CD8-positive, alpha-beta memory T cell (primary cell): ENCODE data around the gene MID1. TPM values are rescaled to one million over a fixed set of nuclear protein-coding genes. Genes with fewer than 3 reads are reported as not detected.

Experiments
- CTCF ChIA-PET: fragments of 350-600 bp; sonication (Branson Sonifier 250); formaldehyde crosslinking; loops from one replicate; lab custom pipeline; 2021; ENCODE audit warnings: antibody characterized with exemption; lab: Charles Lee
- POLR2A ChIA-PET: fragments of 350-600 bp; sonication (Branson Sonifier 250); formaldehyde crosslinking; loops from one replicate; lab custom pipeline; 2021; ENCODE audit warnings: antibody characterized with exemption; lab: Charles Lee
- DNase-seq, 5 donors: peaks; one replicate each; pipeline versions ENCODE4 v3.0.0 to v3.0.0-alpha.2; 2020 to 2022; ENCODE audit warnings: mixed read lengths in 1 of 5
- H3K27ac ChIP-seq: one replicate; pipeline ENCODE4 v1.7.0; 2013; ENCODE audit warnings: low read depth, mild to moderate bottlenecking, low read length, moderate library complexity
- H3K27me3 ChIP-seq: 2 replicates; pipeline ENCODE4 v1.7.0; 2013; ENCODE audit warnings: low read length, mild to moderate bottlenecking; ENCODE audit not compliant: insufficient read depth, poor library complexity, severe bottlenecking
- H3K36me3 ChIP-seq: 2 replicates; pipeline ENCODE4 v1.7.0; 2013; ENCODE audit warnings: mild to moderate bottlenecking, low read length, moderate library complexity; ENCODE audit not compliant: insufficient read depth
- H3K4me1 ChIP-seq: 2 replicates; pipeline ENCODE4 v1.7.0; 2013; ENCODE audit warnings: mild to moderate bottlenecking, low read length, moderate library complexity; ENCODE audit not compliant: insufficient read depth
- H3K4me3 ChIP-seq: 2 replicates; pipeline ENCODE4 v1.7.0; 2013; ENCODE audit warnings: mild to moderate bottlenecking, low read length
- H3K9me3 ChIP-seq: 2 replicates; pipeline ENCODE4 v1.7.0; 2013; ENCODE audit warnings: mild to moderate bottlenecking, low read length
- H3K27ac Mint-ChIP-seq, 8 donors: one replicate each; pipeline ENCODE4 v1.8.0; 2020 to 2021; ENCODE audit warnings: mixed read lengths in 8 of 8, mild to moderate bottlenecking in 6 of 8, inconsistent platforms in 3 of 8, moderate library complexity in 3 of 8
- H3K27me3 Mint-ChIP-seq, 2 donors: one replicate each; pipeline ENCODE4 v1.8.0; 2020 to 2021; ENCODE audit warnings: mixed read lengths in 2 of 2, mild to moderate bottlenecking in 1 of 2, moderate library complexity in 1 of 2
- H3K36me3 Mint-ChIP-seq, 3 donors: one replicate each; pipeline ENCODE4 v1.8.0; 2020 to 2021; ENCODE audit warnings: mixed read lengths in 3 of 3, inconsistent platforms in 1 of 3, mild to moderate bottlenecking in 1 of 3
- H3K4me1 Mint-ChIP-seq, 3 donors: one replicate each; pipeline ENCODE4 v1.8.0; 2020 to 2021; ENCODE audit warnings: mixed read lengths in 3 of 3, inconsistent platforms in 1 of 3, mild to moderate bottlenecking in 1 of 3
- H3K4me3 Mint-ChIP-seq, 7 donors: one replicate each; pipeline ENCODE4 v1.8.0; 2020 to 2021; ENCODE audit warnings: mixed read lengths in 7 of 7, mild to moderate bottlenecking in 6 of 7, moderate library complexity in 4 of 7, inconsistent platforms in 2 of 7
- H3K9me3 Mint-ChIP-seq, 5 donors: one replicate each; pipeline ENCODE4 v1.8.0; 2020 to 2022; ENCODE audit warnings: mixed read lengths in 5 of 5, mild to moderate bottlenecking in 3 of 5, moderate library complexity in 2 of 5, inconsistent platforms in 1 of 5
- polyA plus RNA-seq: library from polyadenylated mRNA; unstranded; fragments of 300-500 nt; fragmentation: Illumina TruSeq; gene quantifications from one replicate; pipeline ENCODE4 v1.2.3, GENCODE V29; 2021
- total RNA-seq, 2 experiments: library from RNA; stranded (reverse); gene quantifications; one replicate each; pipeline ENCODE4 v1.2.3, GENCODE V29; 2021

Gene MID1
- total and polyA plus RNA-seq, 3 experiments from 2014 or later, result not detected

GRCh38 chrX:10465254-10465653, 155.1 kb downstream of the MID1 start:
- H3K27me3 ChIP-seq, result no peaks in the 10 kb centered on the region
- H3K4me3 Mint-ChIP-seq, result no peak overlapping the region

DNA sequence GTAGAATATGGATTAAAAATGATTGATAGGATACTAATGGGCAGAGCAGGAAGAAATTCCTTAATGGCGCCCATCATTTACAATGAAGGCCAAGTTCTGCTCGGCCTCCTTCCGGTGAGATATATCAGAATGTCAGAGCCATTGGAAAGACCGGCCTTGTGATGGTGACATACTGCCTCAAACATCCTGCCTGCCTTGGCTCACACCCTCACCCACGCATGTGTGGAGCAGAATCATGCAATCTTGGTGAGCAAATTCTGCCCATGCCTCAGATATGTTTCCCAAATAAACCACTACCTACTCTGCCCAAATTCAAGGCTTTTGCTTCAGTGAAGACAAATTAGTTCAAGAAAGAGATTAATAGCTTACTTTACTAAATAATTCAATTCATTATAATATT, 163.3 kb downstream of the MID1 start:
- Mint-ChIP-seq H3K27me3 (no peaks in the 10 kb centered on the region), H3K4me3 (no peak overlapping the region), H3K4me1 (no peaks in the 10 kb centered on the region), H3K9me3 (peaks cover 0 to 12% (median 5%) of the 10 kb centered on the region in 5 donors), H3K27ac (no peak overlapping the region), H3K36me3 (no peaks in the 10 kb centered on the region)
- Histone ChIP-seq H3K27me3 (no peaks in the 10 kb centered on the region), H3K4me3 (no peak overlapping the region), H3K4me1 (no peaks in the 10 kb centered on the region), H3K36me3 (no peaks in the 10 kb centered on the region), H3K27ac (no peak overlapping the region), H3K9me3 (no peaks in the 10 kb centered on the region)
- ChIA-PET POLR2A (no interaction called here), CTCF (no interaction called here)
- no peak for DNase-seq

More at GRCh38 chrX:10465254-10465653, 155.1 kb downstream of the MID1 start:
- H3K9me3 ChIP-seq, result no peaks in the 10 kb centered on the region
- H3K4me1 Mint-ChIP-seq, result no peaks in the 10 kb centered on the region
- ChIA-PET CTCF (no interaction called here), POLR2A (no interaction called here)
- H3K27ac Mint-ChIP-seq, result no peak overlapping the region
- H3K9me3 Mint-ChIP-seq, result peaks cover 0 to 4% (median 0%) of the 10 kb centered on the region in 5 donors
- peaks cover 0 to 8% of the 10 kb centered on the region in 2 donors for H3K27me3 Mint-ChIP-seq
- no peak overlapping the region for H3K27ac ChIP-seq
- H3K4me1 ChIP-seq, result no peaks in the 10 kb centered on the region
- no peak for DNase-seq
- no peaks in the 10 kb centered on the region for H3K36me3 Mint-ChIP-seq
- no peak overlapping the region for H3K4me3 ChIP-seq
- H3K36me3 ChIP-seq, result no peaks in the 10 kb centered on the region

GRCh38 chrX:10453945-10454344, 166.4 kb downstream of the MID1 start:
- H3K9me3 ChIP-seq, result no peaks in the 10 kb centered on the region
- Mint-ChIP-seq H3K4me3 (no peak overlapping the region), H3K4me1 (no peaks in the 10 kb centered on the region), H3K27ac (no peak overlapping the region), H3K36me3 (no peaks in the 10 kb centered on the region), H3K27me3 (no peaks in the 10 kb centered on the region), H3K9me3 (peaks cover 0 to 12% (median 1%) of the 10 kb centered on the region in 5 donors)
- H3K36me3 ChIP-seq, result no peaks in the 10 kb centered on the region
- no peaks in the 10 kb centered on the region for H3K27me3 ChIP-seq
- no peak for DNase-seq
- POLR2A ChIA-PET, result no interaction called here
- CTCF ChIA-PET, result no interaction called here
- H3K27ac ChIP-seq, result no peak overlapping the region
- no peak overlapping the region for H3K4me3 ChIP-seq
- no peaks in the 10 kb centered on the region for H3K4me1 ChIP-seq

DNA sequence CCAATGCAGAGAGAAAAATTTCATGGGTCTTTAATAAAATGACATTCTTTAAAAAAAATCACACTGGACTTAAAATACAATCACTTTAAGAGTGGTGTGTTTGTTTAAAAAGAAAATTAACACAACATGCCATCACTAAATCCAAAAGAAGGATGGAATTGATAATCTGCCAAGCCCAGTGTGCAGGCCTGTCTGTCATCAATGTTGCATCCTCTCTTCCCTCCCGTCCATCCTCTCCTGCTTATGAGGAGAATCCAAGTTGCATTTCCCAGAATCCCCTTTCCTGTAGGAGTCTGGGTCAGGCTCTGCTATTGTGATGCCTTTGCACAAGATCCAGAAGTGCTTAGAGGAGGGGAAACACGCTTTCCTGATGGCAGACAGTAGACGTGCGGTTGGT, 169.4 kb downstream of the MID1 start:
- no peaks in the 10 kb centered on the region for H3K4me1 ChIP-seq
- H3K9me3 Mint-ChIP-seq, result peaks cover 0 to 6% (median 1%) of the 10 kb centered on the region in 5 donors
- no peaks in the 10 kb centered on the region for H3K27me3 Mint-ChIP-seq
- no peak for DNase-seq
- H3K36me3 ChIP-seq, result no peaks in the 10 kb centered on the region
- H3K27ac ChIP-seq, result no peak overlapping the region
- H3K27me3 ChIP-seq, result no peaks in the 10 kb centered on the region
- H3K36me3 Mint-ChIP-seq, result no peaks in the 10 kb centered on the region
- no peak overlapping the region for H3K4me3 Mint-ChIP-seq
- no peaks in the 10 kb centered on the region for H3K4me1 Mint-ChIP-seq
- POLR2A ChIA-PET, result no interaction called here
- CTCF ChIA-PET, result no interaction called here
- H3K4me3 ChIP-seq, result no peak overlapping the region
- no peak overlapping the region for H3K27ac Mint-ChIP-seq
- H3K9me3 ChIP-seq, result no peaks in the 10 kb centered on the region

GRCh38 chrX:10450229-10450958, 170.0 kb downstream of the MID1 start:
- no peak for DNase-seq
- peaks cover 0 to 6% (median 0%) of the 10 kb centered on the region in 5 donors for H3K9me3 Mint-ChIP-seq
- Histone ChIP-seq H3K27ac (no peak overlapping the region), H3K36me3 (no peaks in the 10 kb centered on the region), H3K27me3 (no peaks in the 10 kb centered on the region), H3K4me1 (no peaks in the 10 kb centered on the region), H3K4me3 (no peak overlapping the region), H3K9me3 (no peaks in the 10 kb centered on the region)
- H3K27ac Mint-ChIP-seq, result no peak overlapping the region
- H3K36me3 Mint-ChIP-seq, result no peaks in the 10 kb centered on the region
- no peaks in the 10 kb centered on the region for H3K27me3 Mint-ChIP-seq
- no peaks in the 10 kb centered on the region for H3K4me1 Mint-ChIP-seq
- no peak overlapping the region for H3K4me3 Mint-ChIP-seq
- ChIA-PET CTCF (no interaction called here), POLR2A (no interaction called here)

- no peak overlapping the region for H3K27ac ChIP-seq
- no peaks in the 10 kb centered on the region for H3K36me3 ChIP-seq
- POLR2A ChIA-PET, result no interaction called here
- H3K4me1 ChIP-seq, result no peaks in the 10 kb centered on the region
- H3K27me3 Mint-ChIP-seq, result no peaks in the 10 kb centered on the region
- CTCF ChIA-PET, result no interaction called here
- H3K36me3 Mint-ChIP-seq, result no peaks in the 10 kb centered on the region
- peaks cover 0 to 5% (median 4%) of the 10 kb centered on the region in 5 donors for H3K9me3 Mint-ChIP-seq
- H3K4me1 Mint-ChIP-seq, result no peaks in the 10 kb centered on the region
- DNase-seq, result no peak
- H3K27me3 ChIP-seq, result no peaks in the 10 kb centered on the region
- H3K4me3 ChIP-seq, result no peak overlapping the region
- no peaks in the 10 kb centered on the region for H3K9me3 ChIP-seq
- H3K27ac Mint-ChIP-seq, result no peak overlapping the region
- no peak overlapping the region for H3K4me3 Mint-ChIP-seq
Measured at GRCh38 chrX:10447564-10448214, 172.7 kb downstream of the MID1 start.

- H3K4me1 ChIP-seq, result no peaks in the 10 kb centered on the region
- DNase-seq, result no peak
- Mint-ChIP-seq H3K27me3 (peaks cover 0 to 1% of the 10 kb centered on the region in 2 donors), H3K27ac (no peak overlapping the region), H3K4me1 (no peaks in the 10 kb centered on the region), H3K4me3 (no peak overlapping the region), H3K9me3 (peaks cover 0 to 5% (median 4%) of the 10 kb centered on the region in 5 donors), H3K36me3 (no peaks in the 10 kb centered on the region)
- no peaks in the 10 kb centered on the region for H3K27me3 ChIP-seq
- H3K27ac ChIP-seq, result no peak overlapping the region
- no peaks in the 10 kb centered on the region for H3K9me3 ChIP-seq
- ChIA-PET CTCF (no interaction called here), POLR2A (no interaction called here)
- no peak overlapping the region for H3K4me3 ChIP-seq
- H3K36me3 ChIP-seq, result no peaks in the 10 kb centered on the region
Measured at GRCh38 chrX:10444204-10444603, 176.2 kb downstream of the MID1 start.

- no peak overlapping the region for H3K4me3 ChIP-seq
- H3K36me3 ChIP-seq, result no peaks in the 10 kb centered on the region
- no peak overlapping the region for H3K27ac ChIP-seq
- no peaks in the 10 kb centered on the region for H3K4me1 Mint-ChIP-seq
- H3K4me3 Mint-ChIP-seq, result no peak overlapping the region
- H3K27ac Mint-ChIP-seq, result no peak overlapping the region
- H3K9me3 Mint-ChIP-seq, result peaks cover 0 to 5% (median 4%) of the 10 kb centered on the region in 5 donors
- no peaks in the 10 kb centered on the region for H3K27me3 ChIP-seq
- H3K27me3 Mint-ChIP-seq, result peaks cover 0 to 1% of the 10 kb centered on the region in 2 donors
- ChIA-PET POLR2A (no interaction called here), CTCF (no interaction called here)
- no peak for DNase-seq
- H3K4me1 ChIP-seq, result no peaks in the 10 kb centered on the region
- H3K36me3 Mint-ChIP-seq, result no peaks in the 10 kb centered on the region
- no peaks in the 10 kb centered on the region for H3K9me3 ChIP-seq
Measured at GRCh38 chrX:10441464-10441863, 178.9 kb downstream of the MID1 start.
